HCT116 (cell line): Measurements from ENCODE around the gene GATM. TPM values are rescaled to one million over a fixed set of nuclear protein-coding genes. Genes with fewer than 3 reads are reported as not detected.

Experiments used
- ATAC-seq: fragments of 200-7000 bp; cut with Tn5 transposase; 2 replicates; pipeline ENCODE4 v1.9.1; 2020; ENCODE audit warnings: mild to moderate bottlenecking, moderate library complexity
- BruUV-seq: library from RNA; stranded (reverse); fragments of 400-500 nt; replicated peaks from 2 replicates; lab custom pipeline; 2021; lab: Mats Ljungman, UMichigan
- CTCF ChIA-PET: fragments of 300-600 bp; sonication (Branson Sonifier 250); formaldehyde crosslinking; loops from one replicate; lab custom pipeline; 2021; ENCODE audit warnings: antibody characterized with exemption; lab: Charles Lee
- POLR2A ChIA-PET: fragments of 300-600, 350-600 bp; sonication (Branson Sonifier 250); formaldehyde crosslinking; loops from one replicate; lab custom pipeline; 2021; ENCODE audit warnings: antibody characterized with exemption; lab: Charles Lee
- RAD21 ChIA-PET, 2 experiments: fragments of 300-600 bp; sonication (Branson Sonifier 250); formaldehyde crosslinking; loops; one replicate each; lab custom pipeline; 2023; ENCODE audit warnings: low total read pairs in 2 of 2; ENCODE audit not compliant: uncharacterized antibody in 2 of 2, unreplicated experiment in 2 of 2, low non-redundant PET in 1 of 2; lab: Charles Lee
- DNase-seq: peaks from one replicate; pipeline ENCODE4 v3.0.0-alpha.2; 2010; ENCODE audit warnings: low read depth, low spot score
- H2AFZ ChIP-seq: fragments of 200-600 bp; shearing (Covaris generic), sonication (generic); 2 replicates; pipeline ENCODE4 v1.6.1; 2017; ENCODE audit warnings: low read depth, mixed run types, mixed read lengths, antibody characterized with exemption, low read length; ENCODE audit not compliant: poor library complexity, severe bottlenecking
- H3K27ac ChIP-seq: 2 replicates; pipeline ENCODE4 v1.5.1; 2012; ENCODE audit warnings: low read depth, low read length
- H3K27me3 ChIP-seq: fragments of 200-600 bp; sonication (generic); 2 replicates; pipeline ENCODE4 v1.6.1; 2016; ENCODE audit warnings: mixed run types, low read length, mixed read lengths; ENCODE audit not compliant: insufficient read depth
- H3K36me3 ChIP-seq, 2 experiments: fragments of 200-500 bp in 1 of 2; fragments of 200-600 bp in 1 of 2; sonication (Bioruptor generic) in 1 of 2; sonication (generic) in 1 of 2; 2 replicates each; pipeline versions ENCODE4 v1.5.1 to v1.6.1; 2014 to 2016; ENCODE audit warnings: low read length in 2 of 2, inconsistent platforms in 1 of 2, mixed read lengths in 1 of 2, mixed run types in 1 of 2; ENCODE audit not compliant: insufficient read depth in 2 of 2, control insufficient read depth in 1 of 2
- H3K4me1 ChIP-seq, 2 experiments: fragments of 200-600 bp in 1 of 2; sonication (generic) in 1 of 2; 2 replicates each; pipeline versions ENCODE4 v1.5.1 to v1.6.1; 2012 to 2017; ENCODE audit warnings: low read length in 2 of 2, inconsistent platforms in 1 of 2, mild to moderate bottlenecking in 1 of 2, mixed read lengths in 1 of 2, mixed run types in 1 of 2, moderate library complexity in 1 of 2; ENCODE audit not compliant: insufficient read depth in 2 of 2, control insufficient read depth in 1 of 2
- H3K4me2 ChIP-seq: fragments of 200-600 bp; sonication (generic); 2 replicates; pipeline ENCODE4 v1.6.1; 2017; ENCODE audit warnings: mixed run types, low read length, mixed read lengths
- H3K4me3 ChIP-seq, 2 experiments: fragments of 200-600 bp in 1 of 2; sonication (generic) in 1 of 2; replicated peaks in 1 of 2; 2 replicates each; pipeline ENCODE4 v1.5.1; 2011 to 2016; ENCODE audit warnings: low read length in 2 of 2, control low read depth in 1 of 2, low read depth in 1 of 2, mild to moderate bottlenecking in 1 of 2, mixed read lengths in 1 of 2, mixed run types in 1 of 2
- H3K79me2 ChIP-seq: fragments of 200-600 bp; sonication (generic); 2 replicates; pipeline ENCODE4 v1.6.1; 2017; ENCODE audit warnings: mild to moderate bottlenecking, mixed run types, low read length, moderate library complexity, mixed read lengths; ENCODE audit not compliant: insufficient read depth
- H3K9ac ChIP-seq: fragments of 200-600 bp; sonication (generic); 2 replicates; pipeline ENCODE4 v1.6.1; 2016; ENCODE audit warnings: low read length, mixed read lengths
- H3K9me2 ChIP-seq: fragments of 200-600 bp; sonication (generic), shearing (Covaris generic); 2 replicates; pipeline ENCODE4 v1.6.1; 2017; ENCODE audit warnings: mixed run types, mild to moderate bottlenecking, moderate library complexity; ENCODE audit not compliant: insufficient read depth
- H3K9me3 ChIP-seq, 2 experiments: fragments of 200-500 bp in 1 of 2; fragments of 200-600 bp in 1 of 2; sonication (Bioruptor generic) in 1 of 2; sonication (generic) in 1 of 2; 2 replicates each; pipeline ENCODE4 v1.6.1; 2014 to 2017; ENCODE audit warnings: low read length in 2 of 2, mixed read lengths in 2 of 2, inconsistent platforms in 1 of 2, low read depth in 1 of 2, mild to moderate bottlenecking in 1 of 2, mixed run types in 1 of 2, moderate library complexity in 1 of 2; ENCODE audit not compliant: control insufficient read depth in 1 of 2, insufficient read depth in 1 of 2
- H4K20me1 ChIP-seq: fragments of 200-600 bp; sonication (generic), shearing (Covaris generic); 2 replicates; pipeline ENCODE4 v1.6.1; 2017; ENCODE audit warnings: mixed run types, mild to moderate bottlenecking, moderate library complexity; ENCODE audit not compliant: insufficient read depth
- ATF3 ChIP-seq: IDR thresholded peaks from 2 replicates; pipeline ENCODE4 v1.6.1; 2012
- CBX3 ChIP-seq: IDR thresholded peaks from 2 replicates; pipeline ENCODE4 v1.6.1; 2012; ENCODE audit warnings: low read depth
- CTCF ChIP-seq, 3 experiments: fragments of 200-600 bp in 1 of 3; sonication (generic) in 1 of 3; IDR thresholded peaks in 2 of 3; conservative IDR thresholded peaks in 1 of 3; 2 replicates each; pipeline ENCODE4 v1.5.1; 2012 to 2017; ENCODE audit warnings: low read depth in 2 of 3, low read length in 2 of 3, antibody characterized with exemption in 1 of 3, borderline replicate concordance in 1 of 3, control low read depth in 1 of 3, mild to moderate bottlenecking in 1 of 3, mixed read lengths in 1 of 3, mixed run types in 1 of 3, moderate library complexity in 1 of 3; ENCODE audit not compliant: insufficient read depth in 1 of 3
- EGR1 ChIP-seq: IDR thresholded peaks from 2 replicates; pipeline ENCODE4 v1.6.1; 2012; ENCODE audit warnings: low read depth
- ELF1 ChIP-seq: IDR thresholded peaks from 2 replicates; pipeline ENCODE4 v1.6.1; 2012; ENCODE audit warnings: low read depth, borderline replicate concordance
- EZH2 ChIP-seq: fragments of 200-600 bp; sonication (generic); IDR thresholded peaks from 2 replicates; pipeline ENCODE4 v1.6.1; 2017; ENCODE audit warnings: antibody characterized with exemption, mixed run types
- EZH2phosphoT487 ChIP-seq: fragments of 200-600 bp; IDR thresholded peaks from 2 replicates; pipeline ENCODE4 v1.6.1; 2018; ENCODE audit warnings: antibody characterized with exemption, borderline replicate concordance
- JUND ChIP-seq: IDR thresholded peaks from 2 replicates; pipeline ENCODE4 v1.6.1; 2012
- MAX ChIP-seq: IDR thresholded peaks from 2 replicates; pipeline ENCODE4 v1.6.1; 2012
- POLR2AphosphoS5 ChIP-seq: IDR thresholded peaks from 2 replicates; pipeline ENCODE4 v1.6.1; 2011; ENCODE audit warnings: mild to moderate bottlenecking, low read depth, low read length, moderate library complexity
- SIN3A ChIP-seq: IDR thresholded peaks from 2 replicates; pipeline ENCODE4 v1.6.1; 2012; ENCODE audit warnings: low read depth
- SP1 ChIP-seq: IDR thresholded peaks from 2 replicates; pipeline ENCODE4 v1.6.1; 2012; ENCODE audit warnings: low read depth
- SRF ChIP-seq: IDR thresholded peaks from 2 replicates; pipeline ENCODE4 v1.6.1; 2012; ENCODE audit warnings: low read depth
- TCF7L2 ChIP-seq: IDR thresholded peaks from 2 replicates; pipeline ENCODE4 v1.7.0; 2011; ENCODE audit warnings: borderline replicate concordance, inconsistent platforms; ENCODE audit not compliant: insufficient read depth, insufficient read length; ENCODE audit errors: extremely low read depth
- YY1 ChIP-seq: IDR thresholded peaks from 2 replicates; pipeline ENCODE4 v1.6.1; 2011; ENCODE audit warnings: low read length, low read depth, moderate library complexity, mild to moderate bottlenecking; ENCODE audit not compliant: insufficient replicate concordance; ENCODE audit errors: extremely low read depth
- ZFX ChIP-seq: fragments of 450-650 bp; IDR thresholded peaks from 2 replicates; pipeline ENCODE4 v1.6.1; 2017
- intact Hi-C: fragments of 100-400 bp; cut with micrococcal nuclease; formaldehyde crosslinking; loops from 2 replicates; pipeline ENCODE4 v1.10.0; 2022
- total RNA-seq: library from RNA; stranded (reverse); gene quantifications from one replicate; pipeline ENCODE4 v1.2.1, GENCODE V29; 2021; ENCODE audit not compliant: unreplicated experiment

Gene GATM
- total RNA-seq, 1 experiment from 2014 or later = 3.1 TPM

- no peaks in the 10 kb centered on the region for H3K4me1 ChIP-seq
- no peak overlapping the region for H2AFZ ChIP-seq
- H3K27me3 ChIP-seq = no peaks in the 10 kb centered on the region
- intact Hi-C loops = no loop called here
- H3K9ac ChIP-seq = no peak overlapping the region
- RAD21 ChIA-PET = no interaction called here
- TF ChIP-seq EZH2 (no peak), ATF3 (no peak), CBX3 (no peak), SP1 (no peak), ZFX (no peak)
- TF ChIP-seq, all 23 proteins: peak for 0
- no peaks in the 10 kb centered on the region for H3K9me3 ChIP-seq
- BruUV-seq = no TSS peak
- no peaks in the 10 kb centered on the region for H3K79me2 ChIP-seq
- no peak overlapping the region for H3K27ac ChIP-seq
- no peak overlapping the region for H3K4me2 ChIP-seq
- ChIA-PET POLR2A (no interaction called here), CTCF (no interaction called here)
- ATAC-seq = no peak
- H3K4me3 ChIP-seq = no peak overlapping the region
- no peak for DNase-seq
- H3K36me3 ChIP-seq = no peaks in the 10 kb centered on the region
- no peaks in the 10 kb centered on the region for H3K9me2 ChIP-seq
- H4K20me1 ChIP-seq = no peaks in the 10 kb centered on the region
Observed at GRCh38 chr15:45387380-45388007, 9.2 kb upstream of the GATM start.

GRCh38 chr15:45386974-45387373 lies 8.6 kb upstream of the GATM start:
- no peaks in the 10 kb centered on the region for H3K4me1 ChIP-seq
- no peak overlapping the region for H2AFZ ChIP-seq
- H3K9me3 ChIP-seq = no peaks in the 10 kb centered on the region
- no peaks in the 10 kb centered on the region for H3K79me2 ChIP-seq
- intact Hi-C loops = no loop called here
- no peaks in the 10 kb centered on the region for H4K20me1 ChIP-seq
- H3K36me3 ChIP-seq = no peaks in the 10 kb centered on the region
- BruUV-seq = no TSS peak
- H3K4me3 ChIP-seq = no peak overlapping the region
- POLR2A ChIA-PET = no interaction called here
- RAD21 ChIA-PET = no interaction called here
- H3K9ac ChIP-seq = no peak overlapping the region
- CTCF ChIA-PET = no interaction called here
- DNase-seq (no peak), ATAC-seq (no peak)
- H3K9me2 ChIP-seq = no peaks in the 10 kb centered on the region
- H3K27ac ChIP-seq = no peak overlapping the region
- H3K27me3 ChIP-seq = no peaks in the 10 kb centered on the region
- no peak overlapping the region for H3K4me2 ChIP-seq
- TF ChIP-seq POLR2AphosphoS5 = no peak
- no peak for TF ChIP-seq MAX
- TF ChIP-seq JUND = no peak
- no peak for TF ChIP-seq ATF3
- TF ChIP-seq CTCF (IDR thresholded peaks at IDR 0.05 in 2 of 3, conservative IDR thresholded peaks at IDR 0.05 in 1 of 3; ENCODE audit: borderline replicate concordance in 1 of 3, insufficient read depth in 1 of 3, low read depth in 2 of 3, low read length in 2 of 3) = no peak
- no peak for TF ChIP-seq YY1
- no peak for TF ChIP-seq SP1
- no peak for TF ChIP-seq EZH2phosphoT487
- TF ChIP-seq ELF1 = no peak
- no peak for TF ChIP-seq SRF
- no peak for TF ChIP-seq CBX3
- no peak for TF ChIP-seq TCF7L2
- TF ChIP-seq SIN3A = no peak
- no peak for TF ChIP-seq ZFX
- TF ChIP-seq EGR1 = no peak
